ENCODE measurements around the gene DUSP14.
"Not testable (repeated sequence)": the region's sequence is repeated elsewhere in the genome, so short reads cannot be mapped to it uniquely, and the experiment has no call there.

Gene DUSP14, protein sequence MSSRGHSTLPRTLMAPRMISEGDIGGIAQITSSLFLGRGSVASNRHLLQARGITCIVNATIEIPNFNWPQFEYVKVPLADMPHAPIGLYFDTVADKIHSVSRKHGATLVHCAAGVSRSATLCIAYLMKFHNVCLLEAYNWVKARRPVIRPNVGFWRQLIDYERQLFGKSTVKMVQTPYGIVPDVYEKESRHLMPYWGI

DNA sequence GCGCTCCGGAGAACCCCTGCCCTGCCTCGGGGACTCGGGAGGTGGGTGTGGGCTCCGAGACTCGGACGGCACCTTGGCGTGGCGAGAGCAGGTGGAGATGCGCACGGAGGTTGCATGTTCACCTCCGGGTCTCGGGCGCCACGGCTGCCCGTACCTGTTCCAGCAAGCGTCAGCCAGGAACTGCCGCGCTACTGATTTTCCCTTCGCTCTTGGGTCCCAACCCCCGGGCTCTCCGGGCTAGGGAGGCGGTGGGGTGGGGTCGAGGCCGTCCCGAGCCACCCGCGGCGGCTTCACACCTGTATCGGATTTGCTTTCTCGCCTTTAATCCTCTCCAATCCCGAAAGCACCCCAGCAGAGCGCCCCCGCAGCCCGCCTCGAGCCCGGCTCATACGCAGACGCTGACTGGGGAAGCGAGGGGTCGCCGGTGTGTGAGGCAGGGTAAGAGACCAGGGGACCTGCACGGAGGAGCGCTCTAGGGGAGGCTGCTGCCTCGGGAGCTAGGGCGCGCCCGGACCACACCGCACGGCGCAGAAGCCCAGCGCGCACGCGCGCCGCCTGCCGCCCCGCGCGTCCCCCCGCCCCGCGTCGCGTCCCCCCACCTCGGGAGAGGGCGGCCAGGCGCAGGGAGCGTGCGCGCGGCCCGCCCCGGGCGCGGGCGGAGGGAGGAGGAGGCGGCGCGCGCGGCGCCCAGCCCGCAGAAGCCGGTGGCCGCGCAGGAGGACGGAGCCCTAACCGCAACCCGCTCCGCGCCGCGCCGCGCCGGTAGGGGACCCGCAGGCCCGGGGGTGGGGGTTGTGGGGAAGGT, at the start of gene DUSP14:
Gene DUSP14 (plus strand): TSS at position 695 of the 805 bp plus-strand sequence. CDS start 22,382 bp downstream, outside the sequence.
- peak; percentile 83 for DNase-seq (ENCODE audit: low read depth)

DNA sequence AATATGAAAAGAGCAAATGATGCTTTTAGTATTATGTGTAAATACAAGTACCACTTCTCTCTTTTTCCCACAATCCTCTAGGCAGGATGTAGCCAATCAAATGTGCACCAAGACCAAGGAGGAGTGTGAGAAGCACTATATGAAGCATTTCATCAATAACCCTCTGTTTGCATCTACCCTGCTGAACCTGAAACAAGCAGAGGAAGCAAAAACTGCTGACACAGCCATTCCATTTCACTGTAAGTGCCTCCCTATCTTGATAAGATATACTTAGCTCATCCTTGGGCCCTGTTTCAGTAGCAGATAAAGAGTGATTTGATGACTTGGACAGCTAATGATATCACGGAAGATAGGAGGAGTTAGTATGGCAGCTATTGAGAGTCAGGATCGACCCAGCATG, 49.3 kb upstream of the DUSP14 start:
- DNase-seq (ENCODE audit: low read depth): no peak

DNA sequence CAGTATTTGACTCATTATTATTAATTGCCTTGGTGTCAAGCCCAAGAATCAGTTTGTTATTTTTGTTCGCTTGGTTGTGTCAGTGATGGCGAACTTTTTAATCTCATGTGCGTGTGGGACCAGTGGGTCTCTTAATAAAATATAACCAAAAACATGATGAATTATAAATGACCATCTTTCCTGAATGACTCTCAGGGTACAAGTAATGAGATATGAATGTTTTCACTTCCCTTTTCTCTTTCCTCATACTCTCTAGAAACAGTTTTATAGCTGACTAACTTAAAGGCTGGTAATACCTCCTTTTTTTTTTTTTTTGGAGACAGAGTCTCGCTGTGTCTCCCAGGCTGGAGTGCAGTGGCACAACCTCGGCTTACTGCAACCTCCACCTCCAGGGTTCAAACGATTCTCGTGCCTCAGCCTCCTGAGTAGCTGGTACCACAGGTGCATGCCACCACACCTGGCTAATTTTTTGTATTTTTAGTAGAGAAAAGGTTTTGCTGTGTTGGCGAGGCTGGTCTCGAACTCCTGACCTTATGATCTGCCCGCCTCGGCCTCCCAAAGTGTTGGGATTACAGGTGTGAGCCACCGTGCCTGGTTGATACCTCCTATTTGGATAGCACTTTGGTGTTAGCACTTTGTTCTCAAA, 48.2 kb upstream of the DUSP14 start:
- DNase-seq (ENCODE audit: low read depth): not testable (repeated sequence)

DNA sequence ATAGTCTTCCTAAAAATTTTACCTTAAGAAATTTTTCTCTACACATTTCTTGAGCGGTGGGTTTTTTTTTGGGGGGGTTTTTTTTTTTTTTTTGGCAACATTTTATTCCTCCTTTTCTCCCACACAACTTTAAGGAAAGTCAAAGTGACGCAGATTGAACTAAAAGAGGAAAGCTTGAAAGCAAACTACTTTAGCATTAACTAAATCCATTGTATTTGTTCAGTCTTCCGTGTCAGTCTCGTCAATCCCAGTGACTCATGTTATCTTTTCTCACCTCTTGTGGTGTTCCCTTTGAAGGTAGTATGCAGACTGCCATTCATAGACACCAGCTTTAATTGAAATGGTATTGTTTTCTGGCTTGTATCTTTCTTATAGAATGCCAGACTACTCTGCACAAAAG, 43.7 kb upstream of the DUSP14 start:
- DNase-seq (ENCODE audit: low read depth): no peak

DNA sequence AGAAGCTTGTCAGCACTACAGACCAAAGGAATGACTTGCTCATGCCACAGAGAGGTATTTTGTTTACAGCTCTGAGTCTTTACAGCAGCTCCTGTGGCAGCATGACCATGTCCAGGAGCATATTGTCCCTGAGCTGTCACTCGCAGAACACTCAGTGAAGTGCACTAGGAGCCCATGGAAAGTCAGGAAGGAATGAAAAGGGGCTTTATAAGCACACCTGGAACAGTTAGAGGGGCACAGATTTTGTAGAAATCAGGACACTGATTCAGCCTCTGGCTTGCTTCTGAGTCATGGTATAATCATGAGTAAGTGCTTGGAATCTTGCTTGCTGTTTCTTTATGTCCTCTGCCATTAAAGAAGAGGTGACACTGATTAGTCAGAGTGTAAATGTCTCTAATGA, 42.0 kb upstream of the DUSP14 start:
- no peak for DNase-seq (ENCODE audit: low read depth)

DNA sequence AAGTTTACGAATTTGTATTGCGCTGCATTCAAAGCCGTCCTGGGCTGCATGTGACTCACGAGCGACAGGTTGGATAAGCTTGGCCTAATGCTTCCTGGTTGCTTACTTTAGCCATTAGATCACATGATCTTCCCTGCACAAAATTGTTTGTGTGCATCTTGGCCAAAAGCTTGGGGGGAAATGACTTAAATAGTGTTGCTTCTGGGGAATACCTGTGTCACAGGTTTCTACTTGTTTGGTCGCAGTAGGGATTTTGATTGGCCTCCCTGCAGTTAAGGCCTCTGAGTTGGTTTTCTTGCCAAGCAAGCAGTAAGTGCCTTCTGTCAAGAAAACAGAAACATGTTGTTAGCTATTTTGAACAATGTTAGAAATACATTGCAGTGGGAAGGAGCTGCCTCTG, 39.6 kb upstream of the DUSP14 start:
- no peak for DNase-seq (ENCODE audit: low read depth)

DNA sequence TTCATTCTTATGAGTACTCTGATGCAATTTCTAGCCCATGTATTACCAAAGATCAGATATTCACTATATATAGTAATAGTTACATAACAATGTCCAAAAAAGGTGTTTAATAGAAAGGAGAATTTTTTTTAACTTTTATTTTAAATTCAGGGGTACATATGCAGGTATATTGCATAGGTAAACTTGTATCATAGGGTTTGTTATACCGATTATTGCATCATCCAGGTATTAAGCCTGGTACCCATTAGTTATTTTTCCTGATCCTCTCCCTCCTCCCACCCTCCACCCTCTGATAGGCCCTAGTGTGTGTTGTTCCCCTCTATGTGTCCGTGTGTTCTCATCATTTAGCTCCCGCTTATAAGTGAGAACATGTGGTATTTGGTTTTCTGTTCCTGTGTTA, 31.9 kb upstream of the DUSP14 start:
- not testable (repeated sequence) for DNase-seq (ENCODE audit: low read depth)

DNA sequence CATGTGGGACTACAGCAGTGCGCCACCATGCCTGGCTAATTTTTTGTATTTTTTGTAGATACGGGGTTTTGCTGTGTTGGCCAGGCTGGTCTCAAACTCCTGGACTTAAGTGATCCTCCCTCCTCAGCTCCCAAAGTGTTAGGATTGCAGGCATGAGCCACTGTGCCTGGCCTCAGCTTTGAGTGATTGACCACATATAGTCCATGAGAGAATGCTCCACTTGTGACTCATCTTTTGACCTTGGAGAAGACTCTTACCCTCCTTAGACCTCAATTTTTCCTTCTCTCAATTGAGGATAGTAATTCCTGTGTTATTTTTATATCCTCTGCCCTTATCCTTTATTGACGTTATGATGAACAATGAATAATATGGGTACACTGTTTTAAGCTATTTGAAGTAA, 30.9 kb upstream of the DUSP14 start:
- peak; percentile 49 for DNase-seq (ENCODE audit: low read depth)

DNA sequence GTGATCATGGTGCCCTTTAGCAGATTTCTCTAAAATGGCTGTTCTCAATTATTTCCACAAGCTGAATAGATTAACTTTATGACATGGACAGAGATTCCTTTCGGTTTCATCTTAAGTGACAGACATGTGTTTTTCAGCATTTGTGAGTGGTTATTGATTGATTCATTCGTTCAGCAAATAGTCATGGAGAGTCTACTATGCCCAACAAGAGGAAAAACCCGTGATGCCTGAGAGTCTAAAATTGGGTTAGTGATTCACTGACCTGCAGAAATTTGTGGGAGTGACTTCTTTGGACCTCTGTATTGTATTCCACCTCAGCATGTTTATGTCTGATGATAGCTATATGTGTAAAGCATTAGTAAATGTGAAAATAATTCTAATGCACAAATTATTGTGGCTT, 28.0 kb upstream of the DUSP14 start:
- DNase-seq (ENCODE audit: low read depth): no peak

DNA sequence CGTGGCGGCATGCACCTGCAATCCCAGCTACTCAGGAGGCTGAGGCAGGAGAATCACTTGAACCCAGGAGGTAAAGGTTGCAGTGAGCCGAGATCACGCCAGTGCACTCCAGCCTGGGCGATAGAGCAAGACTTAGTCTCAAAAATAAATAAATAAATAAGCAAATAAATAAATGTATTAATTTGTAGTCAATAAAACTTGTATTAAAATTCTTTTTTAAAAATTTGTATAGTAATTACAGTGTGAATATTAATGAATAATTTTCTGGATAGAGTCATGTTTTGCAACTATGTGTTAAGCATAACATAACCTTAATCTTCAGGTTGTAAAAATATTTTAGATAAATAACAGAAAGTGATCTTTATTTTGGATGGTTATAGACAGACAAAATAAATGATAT, 27.2 kb upstream of the DUSP14 start:
- DNase-seq (ENCODE audit: low read depth): no peak

DNA sequence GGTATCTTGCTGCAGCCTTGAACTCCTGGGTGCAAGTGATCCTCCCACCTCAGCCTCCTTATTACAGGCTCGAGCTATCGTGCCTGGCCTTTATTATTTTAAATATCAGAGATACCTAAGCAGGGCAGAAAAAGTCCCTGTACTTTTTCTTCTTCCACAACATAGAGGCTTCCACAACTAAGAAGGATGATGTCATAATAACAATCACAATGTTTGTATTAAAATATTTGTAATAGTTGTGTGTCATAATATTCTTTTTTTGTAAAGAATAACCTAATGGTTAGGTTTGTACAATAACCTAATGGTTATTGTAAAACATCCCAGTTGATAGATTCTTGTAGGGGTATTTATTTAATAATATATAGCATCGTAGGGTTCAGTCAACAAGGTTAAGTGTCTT, 26.7 kb upstream of the DUSP14 start:
- DNase-seq (ENCODE audit: low read depth): no peak

DNA sequence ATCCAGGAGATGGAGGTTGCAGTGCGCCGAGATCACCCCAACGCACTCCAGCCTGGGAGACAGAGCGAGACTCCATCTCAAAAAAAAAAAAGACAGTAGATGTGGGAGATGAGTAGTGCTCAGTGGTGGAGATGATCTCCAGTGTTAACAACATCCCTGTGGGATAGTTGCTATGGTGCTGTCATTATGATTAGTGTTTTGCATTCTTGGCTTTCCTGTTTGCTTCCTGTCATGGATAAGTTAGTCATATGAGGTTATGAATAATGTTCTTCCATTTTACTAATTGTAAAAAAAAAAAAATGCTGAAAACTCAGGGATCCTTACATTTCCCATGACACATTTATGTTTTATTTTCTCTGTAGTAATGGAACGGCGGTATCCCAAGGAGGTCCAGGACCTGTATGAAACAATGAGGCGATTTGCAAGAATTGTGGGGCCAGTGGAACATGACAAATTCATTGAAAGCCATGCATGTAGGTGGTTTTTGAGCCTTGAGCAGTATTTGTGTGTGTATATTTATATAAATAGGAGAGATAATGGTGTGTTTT, 24.5 kb upstream of the DUSP14 start:
- peak; percentile 30 for DNase-seq (ENCODE audit: low read depth)

DNA sequence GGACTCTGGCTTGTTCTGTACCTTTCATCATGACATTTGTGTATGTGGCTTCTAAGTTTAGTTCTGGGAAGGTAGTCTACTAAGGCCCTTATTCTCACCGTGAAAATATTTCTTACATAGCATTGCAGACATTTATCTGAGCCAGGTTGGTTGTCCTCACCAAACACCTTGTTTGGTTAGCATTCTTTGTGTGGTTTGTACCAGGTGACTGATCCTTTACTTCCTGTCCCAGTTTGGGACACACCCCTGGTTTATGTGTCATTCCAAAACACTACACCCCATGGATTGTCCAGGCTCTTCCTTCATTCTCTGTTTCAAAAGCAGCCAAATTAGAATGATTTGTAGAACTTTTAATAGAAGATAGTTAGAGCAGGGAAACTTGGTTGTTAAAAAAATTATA, 23.2 kb upstream of the DUSP14 start:
- DNase-seq (ENCODE audit: low read depth): no peak

DNA sequence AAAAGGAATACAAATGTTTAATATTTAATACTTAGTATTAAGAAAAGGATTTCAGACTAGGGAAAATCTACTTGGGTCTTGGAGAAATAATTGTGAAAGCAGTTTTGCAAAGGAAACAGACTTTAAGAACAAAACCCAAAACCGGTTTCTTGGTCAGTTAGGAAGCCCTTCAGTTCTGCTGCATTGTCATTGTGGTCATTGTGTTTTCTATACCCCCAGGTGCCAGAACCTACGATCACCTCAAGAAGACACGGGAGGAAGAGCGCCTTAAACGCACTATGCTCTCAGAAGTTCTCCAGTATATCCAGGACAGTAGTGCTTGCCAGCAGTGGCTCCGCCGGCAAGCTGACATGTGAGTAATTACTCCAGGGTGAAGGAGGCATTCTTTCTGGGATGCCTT, 19.5 kb upstream of the DUSP14 start:
- DNase-seq (ENCODE audit: low read depth): no peak

DNA sequence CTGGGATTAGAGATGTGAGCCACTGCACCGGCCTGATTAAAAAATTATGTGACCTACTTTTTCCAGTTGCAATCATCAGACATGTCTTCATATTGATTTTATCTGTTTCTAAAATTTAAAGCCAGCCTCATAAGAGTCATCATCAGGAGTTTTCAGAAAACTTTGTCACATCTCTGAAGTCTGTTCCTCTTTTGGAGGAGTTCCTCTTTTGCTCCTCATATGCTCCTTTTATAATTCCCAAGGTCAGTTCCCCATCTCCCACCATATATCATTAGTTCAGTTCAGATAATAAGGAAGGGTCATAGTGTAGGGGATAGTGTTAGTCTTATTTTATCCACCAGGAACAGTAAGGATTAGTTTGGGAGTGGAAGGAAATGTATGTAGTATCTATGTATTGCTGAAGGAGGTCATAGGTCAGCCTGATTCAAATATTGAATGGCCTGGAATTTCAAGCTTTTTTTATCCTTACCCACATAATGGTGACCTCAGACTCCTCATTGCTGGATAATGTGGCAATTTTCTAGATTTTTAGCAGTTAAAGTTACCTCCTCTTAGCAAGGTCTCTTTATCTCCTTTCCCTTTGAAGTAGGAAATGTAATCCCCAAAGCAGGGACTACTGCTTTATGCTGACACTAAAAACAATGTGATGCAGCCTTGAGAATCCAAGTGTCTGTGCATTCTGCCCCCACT, 13.8 kb upstream of the DUSP14 start:
- DNase-seq (ENCODE audit: low read depth): no peak

DNA sequence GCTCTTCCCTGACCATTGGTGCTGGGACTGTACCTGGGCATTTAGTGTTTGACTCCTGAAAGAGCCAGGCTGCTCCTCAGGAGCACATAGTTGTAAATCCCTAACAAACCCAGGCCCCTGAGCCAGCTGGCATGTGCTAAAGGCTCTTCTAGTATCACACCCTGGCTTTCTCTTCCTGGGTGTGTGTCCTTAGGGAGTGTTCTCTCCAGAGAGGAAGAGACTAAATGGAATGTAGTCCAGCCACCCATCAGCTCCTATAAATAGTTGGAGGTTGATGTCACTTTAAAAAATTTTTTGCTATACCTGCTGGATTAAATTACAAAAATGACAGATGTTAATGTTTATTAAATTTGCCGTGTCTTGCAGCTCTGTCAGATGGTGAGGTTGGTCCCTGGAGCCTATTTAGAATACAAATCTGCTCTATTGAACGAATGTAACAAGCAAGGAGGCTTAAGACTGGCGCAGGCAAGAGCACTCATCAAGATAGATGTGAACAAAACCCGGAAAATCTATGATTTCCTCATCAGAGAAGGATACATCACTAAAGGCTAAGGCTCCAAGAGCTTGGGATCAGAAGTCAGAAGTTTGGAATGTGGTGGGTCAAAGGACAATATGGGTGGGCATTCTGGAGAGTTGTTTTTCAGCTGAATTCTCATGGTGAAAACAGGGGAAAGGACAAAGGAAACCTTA, 13.1 kb upstream of the DUSP14 start:
- DNase-seq (ENCODE audit: low read depth): peak; percentile 57

DNA sequence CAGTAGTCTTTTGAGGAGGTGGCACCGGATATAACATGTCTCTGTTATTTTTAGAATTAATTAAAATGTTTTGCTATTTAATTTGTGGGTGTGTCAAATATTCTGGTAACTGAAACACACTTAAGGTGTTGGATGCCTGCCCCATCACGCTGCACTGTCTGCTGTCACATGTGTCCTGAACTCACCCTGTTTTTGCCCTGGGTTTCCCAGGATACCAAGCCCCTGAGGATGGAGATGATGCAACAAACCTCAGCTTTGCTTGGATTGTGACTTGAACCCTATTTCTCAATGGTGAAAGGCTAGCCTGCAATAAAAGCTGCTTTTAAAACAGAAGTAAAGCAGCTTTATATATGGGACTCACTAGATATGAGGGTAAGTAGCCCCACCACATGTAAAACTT, 11.5 kb upstream of the DUSP14 start:
- DNase-seq (ENCODE audit: low read depth): peak; percentile 94

DNA sequence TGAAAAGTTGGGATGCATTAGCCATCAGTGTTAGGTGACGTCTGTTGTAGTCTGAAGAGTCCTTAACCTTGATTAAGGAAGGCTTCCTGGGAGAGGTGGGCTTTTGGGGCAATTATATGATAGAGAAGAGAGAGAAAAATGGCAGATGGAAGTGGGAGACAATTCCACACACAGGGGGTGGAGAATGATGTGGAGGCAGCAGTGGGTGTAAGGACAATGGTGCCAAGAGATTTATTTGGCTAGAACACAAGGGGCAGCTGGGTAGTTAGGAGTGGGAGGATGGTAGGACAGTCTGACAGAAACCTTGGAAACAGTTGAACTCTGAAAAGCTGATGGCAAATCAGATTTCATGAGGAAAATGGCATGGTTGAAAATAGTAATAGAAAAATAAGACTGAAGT, 10.7 kb upstream of the DUSP14 start:
- no peak for DNase-seq (ENCODE audit: low read depth)

DNA sequence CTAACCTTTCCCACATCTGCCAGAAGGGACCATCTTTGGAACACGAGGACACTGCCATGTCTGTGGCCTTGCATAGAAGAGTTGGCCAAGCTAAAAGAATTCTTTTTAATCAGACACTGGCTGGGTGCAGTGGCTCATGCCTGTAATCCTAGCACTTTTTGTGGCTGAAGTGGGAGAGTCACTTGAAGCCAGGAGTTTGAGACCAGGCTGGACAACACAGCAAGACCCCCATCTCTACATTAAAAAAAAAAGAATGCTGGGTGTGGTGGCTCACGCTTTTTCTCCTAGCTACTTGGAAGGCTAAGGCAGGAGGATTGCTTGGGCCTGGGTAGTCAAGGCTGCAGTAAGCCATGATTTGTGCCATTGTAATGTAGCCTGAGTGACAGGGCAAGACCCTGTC, 9.3 kb upstream of the DUSP14 start:
- DNase-seq (ENCODE audit: low read depth): no peak

DNA sequence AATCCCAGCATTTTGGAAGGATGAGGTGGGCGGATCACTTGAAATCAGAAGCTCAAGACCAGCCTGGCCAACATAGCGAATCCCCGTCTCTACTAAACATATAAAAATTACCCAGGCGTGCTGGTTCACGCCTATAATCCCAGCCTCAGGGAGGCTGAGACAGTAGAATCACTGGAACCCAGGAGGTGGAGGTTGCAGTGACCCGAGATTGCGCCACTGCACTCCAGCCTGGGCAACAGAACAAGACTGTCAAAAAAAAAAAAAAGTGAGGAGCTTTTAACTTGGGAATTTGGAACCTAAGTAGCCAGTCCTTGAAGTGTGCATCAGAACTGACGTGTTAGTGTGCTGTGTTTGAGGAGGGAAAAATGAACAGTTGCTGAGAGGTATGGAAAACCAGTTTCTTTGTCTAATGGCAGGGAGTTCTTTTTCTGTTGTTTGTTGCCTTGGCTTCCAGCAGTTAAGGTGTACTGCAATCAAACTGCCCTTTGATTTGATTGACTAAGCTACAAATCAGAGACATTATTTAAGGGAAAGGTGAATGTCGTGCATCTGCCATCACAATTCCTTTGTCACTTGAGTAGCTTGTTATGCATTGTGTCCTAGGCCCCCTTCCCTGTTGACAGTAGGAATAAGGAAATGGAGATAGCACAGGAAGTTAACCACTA, 8.6 kb upstream of the DUSP14 start:
- DNase-seq (ENCODE audit: low read depth): peak; percentile 18

DNA sequence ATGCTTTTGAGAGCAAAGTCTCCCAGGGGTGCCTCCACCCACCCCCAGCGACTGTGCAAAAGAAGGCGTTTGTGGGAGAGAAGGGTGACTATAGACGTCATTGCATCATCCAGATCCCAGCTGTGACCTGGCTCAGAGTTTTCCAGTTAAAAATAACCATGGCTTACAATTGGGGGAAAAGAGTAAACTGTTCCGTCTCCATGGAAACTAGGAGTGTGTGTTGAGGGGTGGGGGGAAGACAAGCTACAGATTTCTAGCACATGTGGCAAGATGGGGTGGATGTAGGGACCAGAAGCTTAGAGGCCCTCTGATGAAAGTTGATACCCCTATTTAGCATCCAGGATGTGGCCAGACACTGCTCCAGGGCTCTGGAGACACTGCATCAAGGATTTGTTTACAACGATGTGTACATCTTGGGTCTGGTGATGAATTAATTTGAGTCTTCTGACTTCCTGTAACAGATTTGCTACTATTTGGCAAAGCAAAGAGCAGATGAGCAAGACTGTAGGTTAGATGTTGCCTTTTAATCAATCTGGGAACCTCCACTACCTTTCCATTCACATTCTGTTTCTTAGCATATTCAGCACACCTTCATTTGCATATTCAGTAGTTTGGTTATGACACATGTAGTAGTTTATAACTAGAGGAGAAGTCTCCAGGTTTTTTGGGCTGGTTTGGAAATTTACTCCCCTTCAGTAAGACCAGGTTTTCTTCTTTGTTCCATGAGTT, 6.2 kb upstream of the DUSP14 start:
- peak; percentile 100 for DNase-seq (ENCODE audit: low read depth)

Data from fibroblast of gingiva (primary cell).